Stimulated activated naive CD8-positive, alpha-beta T cell treated with anti-CD3 and anti-CD28 coated beads, Interleukin-15, Interleukin-2, amounts not matched to agents 100 ng/mL and 50 ng/mL, for 24 hours (primary cell): Measurements from ENCODE around the gene CRYGN.

Source experiments
- H3K27ac Mint-ChIP-seq: one replicate; pipeline ENCODE4 v1.8.0; 2021; ENCODE audit warnings: mild to moderate bottlenecking, mixed read lengths
- H3K27me3 Mint-ChIP-seq: one replicate; pipeline ENCODE4 v1.8.0; 2021; ENCODE audit warnings: mixed read lengths
- H3K36me3 Mint-ChIP-seq: one replicate; pipeline ENCODE4 v1.8.0; 2021; ENCODE audit warnings: low read depth, mixed read lengths
- H3K4me1 Mint-ChIP-seq: one replicate; pipeline ENCODE4 v1.8.0; 2021; ENCODE audit warnings: low read depth, mixed read lengths
- H3K4me3 Mint-ChIP-seq: one replicate; pipeline ENCODE4 v1.8.0; 2021; ENCODE audit warnings: mild to moderate bottlenecking, mixed read lengths
- H3K9me3 Mint-ChIP-seq: one replicate; pipeline ENCODE4 v1.8.0; 2021; ENCODE audit warnings: mixed read lengths

The CRYGN gene

GRCh38 chr7:151452680-151453325 is 12.9 kb upstream of the CRYGN start:
- Mint-ChIP-seq H3K9me3 (no peaks in the 10 kb centered on the region), H3K27ac (no peak overlapping the region), H3K4me1 (peaks cover 4% of the 10 kb centered on the region), H3K36me3 (no peaks in the 10 kb centered on the region), H3K4me3 (no peak overlapping the region), H3K27me3 (peaks cover 5% of the 10 kb centered on the region)

- Mint-ChIP-seq H3K4me1 (peaks cover 4% of the 10 kb centered on the region), H3K4me3 (no peak overlapping the region)
Measured at GRCh38 chr7:151451626-151452571, 12.0 kb upstream of the CRYGN start.

GRCh38 chr7:151451156-151451555 is 11.2 kb upstream of the CRYGN start:
- Mint-ChIP-seq H3K4me3 (no peak overlapping the region), H3K27me3 (peaks cover 5% of the 10 kb centered on the region), H3K36me3 (no peaks in the 10 kb centered on the region), H3K4me1 (peaks cover 4% of the 10 kb centered on the region), H3K9me3 (no peaks in the 10 kb centered on the region), H3K27ac (no peak overlapping the region)

More at GRCh38 chr7:151451626-151452571, 12.0 kb upstream of the CRYGN start:
- no peaks in the 10 kb centered on the region for H3K9me3 Mint-ChIP-seq
- no peak overlapping the region for H3K27ac Mint-ChIP-seq
- H3K36me3 Mint-ChIP-seq: no peaks in the 10 kb centered on the region
- peaks cover 5% of the 10 kb centered on the region for H3K27me3 Mint-ChIP-seq

- no peaks in the 10 kb centered on the region for H3K9me3 Mint-ChIP-seq
- no peak overlapping the region for H3K27ac Mint-ChIP-seq
- peaks cover 4% of the 10 kb centered on the region for H3K4me1 Mint-ChIP-seq
- peaks cover 5% of the 10 kb centered on the region for H3K27me3 Mint-ChIP-seq
- no peak overlapping the region for H3K4me3 Mint-ChIP-seq
- H3K36me3 Mint-ChIP-seq: no peaks in the 10 kb centered on the region
Measured at GRCh38 chr7:151449990-151450389, 10.0 kb upstream of the CRYGN start.

- H3K9me3 Mint-ChIP-seq: no peaks in the 10 kb centered on the region
- H3K27me3 Mint-ChIP-seq: peaks cover 5% of the 10 kb centered on the region
- no peak overlapping the region for H3K27ac Mint-ChIP-seq
- peaks cover 4% of the 10 kb centered on the region for H3K4me1 Mint-ChIP-seq
- no peaks in the 10 kb centered on the region for H3K36me3 Mint-ChIP-seq
- peak overlapping the region; percentile 46 for H3K4me3 Mint-ChIP-seq
Measured at GRCh38 chr7:151448261-151449252, 8.6 kb upstream of the CRYGN start.

GRCh38 chr7:151447901-151448260 is 7.9 kb upstream of the CRYGN start:
- Mint-ChIP-seq H3K9me3 (no peaks in the 10 kb centered on the region), H3K4me3 (peak overlapping the region; percentile 65), H3K4me1 (peaks cover 4% of the 10 kb centered on the region), H3K27ac (no peak overlapping the region), H3K27me3 (peaks cover 5% of the 10 kb centered on the region), H3K36me3 (no peaks in the 10 kb centered on the region)

GRCh38 chr7:151447312-151447711 is 7.4 kb upstream of the CRYGN start:
- Mint-ChIP-seq H3K27me3 (peaks cover 5% of the 10 kb centered on the region), H3K36me3 (no peaks in the 10 kb centered on the region), H3K27ac (no peak overlapping the region), H3K4me3 (no peak overlapping the region), H3K9me3 (no peaks in the 10 kb centered on the region), H3K4me1 (peaks cover 4% of the 10 kb centered on the region)

GRCh38 chr7:151446412-151446811 is 6.5 kb upstream of the CRYGN start:
- H3K4me3 Mint-ChIP-seq: no peak overlapping the region
- H3K9me3 Mint-ChIP-seq: no peaks in the 10 kb centered on the region
- peaks cover 5% of the 10 kb centered on the region for H3K27me3 Mint-ChIP-seq
- H3K4me1 Mint-ChIP-seq: peaks cover 11% of the 10 kb centered on the region
- no peak overlapping the region for H3K27ac Mint-ChIP-seq
- no peaks in the 10 kb centered on the region for H3K36me3 Mint-ChIP-seq

- Mint-ChIP-seq H3K27ac (no peak overlapping the region), H3K27me3 (peaks cover 4% of the 10 kb centered on the region), H3K9me3 (no peaks in the 10 kb centered on the region), H3K4me1 (peaks cover 24% of the 10 kb centered on the region), H3K4me3 (no peak overlapping the region), H3K36me3 (no peaks in the 10 kb centered on the region)
Measured at GRCh38 chr7:151444632-151445031, 4.7 kb upstream of the CRYGN start.

- Mint-ChIP-seq H3K9me3 (no peaks in the 10 kb centered on the region), H3K4me3 (no peak overlapping the region), H3K27ac (no peak overlapping the region), H3K27me3 (no peaks in the 10 kb centered on the region), H3K4me1 (peaks cover 21% of the 10 kb centered on the region), H3K36me3 (no peaks in the 10 kb centered on the region)
Measured at GRCh38 chr7:151442776-151443496, 3.0 kb upstream of the CRYGN start.

GRCh38 chr7:151440799-151441445 is 981 bp upstream of the CRYGN start:
- no peaks in the 10 kb centered on the region for H3K9me3 Mint-ChIP-seq
- H3K27me3 Mint-ChIP-seq: no peaks in the 10 kb centered on the region
- peaks cover 21% of the 10 kb centered on the region for H3K4me1 Mint-ChIP-seq

GRCh38 chr7:151438864-151439601 is 908 bp downstream of the CRYGN start:
- Mint-ChIP-seq H3K4me3 (peak overlapping the region; percentile 17), H3K27ac (no peak overlapping the region), H3K36me3 (no peaks in the 10 kb centered on the region), H3K4me1 (peaks cover 21% of the 10 kb centered on the region), H3K27me3 (no peaks in the 10 kb centered on the region), H3K9me3 (no peaks in the 10 kb centered on the region)

More at GRCh38 chr7:151440799-151441445, 981 bp upstream of the CRYGN start:
- no peaks in the 10 kb centered on the region for H3K36me3 Mint-ChIP-seq
- no peak overlapping the region for H3K4me3 Mint-ChIP-seq
- no peak overlapping the region for H3K27ac Mint-ChIP-seq

- Mint-ChIP-seq H3K36me3 (no peaks in the 10 kb centered on the region), H3K9me3 (no peaks in the 10 kb centered on the region), H3K4me3 (no peak overlapping the region), H3K27ac (no peak overlapping the region), H3K4me1 (peaks cover 24% of the 10 kb centered on the region), H3K27me3 (no peaks in the 10 kb centered on the region)
Measured at GRCh38 chr7:151437866-151438516, 1.9 kb downstream of the CRYGN start.
